NT2/D1 (cell line): ENCODE measurements around the gene NTM.

Experiments used
- YY1 ChIP-seq: IDR thresholded peaks from 2 replicates; pipeline ENCODE4 v1.6.1; 2011; ENCODE audit not compliant: insufficient read length, insufficient read depth
- ZNF274 ChIP-seq: IDR thresholded peaks from 2 replicates; pipeline ENCODE4 v1.6.1; 2011; ENCODE audit warnings: mild to moderate bottlenecking, low read depth, low read length

- TF ChIP-seq YY1 (no peak), ZNF274 (no peak)
These were observed 245.2 kb downstream of the NTM start for GRCh38 chr11:131615611-131616010.
